ENCODE measurements around the gene PRR3.

PRR3 gene

DNA sequence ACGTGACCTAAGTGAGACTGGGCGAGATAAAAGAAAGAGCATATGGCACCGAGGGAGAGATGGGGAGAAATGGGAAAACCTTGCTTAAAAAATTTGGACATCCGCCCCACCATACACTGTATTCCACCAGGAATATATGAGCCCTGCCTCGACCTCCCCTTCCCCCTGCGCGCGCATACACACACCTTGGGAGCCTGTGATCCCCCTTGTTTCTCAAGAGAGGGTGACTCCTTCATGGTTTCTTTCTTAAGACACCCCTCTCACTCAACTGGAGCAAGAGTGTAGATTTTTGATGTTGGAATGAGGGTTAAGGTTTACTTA lies 14.6 kb downstream of the PRR3 start:
- no peak for DNase-seq (ENCODE audit: low read depth in 2 of 2)

DNA sequence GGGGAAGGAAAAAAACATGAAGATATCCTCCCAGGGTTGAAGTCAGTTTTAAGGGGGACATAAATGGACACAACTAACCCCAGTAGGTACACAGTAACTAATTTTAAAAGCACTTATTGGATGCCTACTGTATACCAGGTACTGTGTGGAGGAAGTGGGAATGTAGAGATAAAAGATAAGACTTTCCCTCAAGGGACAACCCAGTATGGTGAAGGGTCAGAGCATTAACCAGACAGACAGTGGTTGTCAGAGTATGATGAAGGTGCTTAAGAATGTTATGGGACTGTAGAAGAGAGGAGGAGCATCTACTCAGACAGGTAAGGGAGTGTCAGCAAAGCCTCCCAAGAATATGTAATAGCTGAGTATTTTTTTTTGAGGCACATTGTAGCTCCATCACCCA lies 15.1 kb downstream of the PRR3 start:
- no peak for DNase-seq (ENCODE audit: low read depth in 2 of 2)

GRCh38 chr6:30573113-30573512 lies 16.0 kb downstream of the PRR3 start:
- no peak for DNase-seq (ENCODE audit: low read depth in 2 of 2)

DNA sequence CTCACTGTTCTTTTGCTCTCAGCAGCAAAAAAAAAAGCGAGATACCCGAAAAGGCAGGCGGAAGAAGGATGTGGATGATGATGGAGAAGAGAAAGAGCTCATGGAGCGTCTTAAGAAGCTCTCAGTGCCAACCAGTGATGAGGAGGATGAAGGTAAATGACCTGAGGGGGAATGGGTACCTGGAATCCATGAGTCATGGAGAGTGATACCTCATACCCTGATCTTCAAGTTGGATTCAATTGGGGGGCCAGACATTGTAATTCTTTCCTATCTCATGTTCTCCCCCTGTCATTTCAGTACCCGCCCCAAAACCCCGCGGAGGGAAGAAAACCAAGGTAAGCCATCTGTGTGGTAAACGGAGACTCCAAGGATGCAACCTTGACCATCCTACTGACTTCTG lies 21.0 kb downstream of the PRR3 start:
- no peak for DNase-seq (ENCODE audit: low read depth in 2 of 2)

DNA sequence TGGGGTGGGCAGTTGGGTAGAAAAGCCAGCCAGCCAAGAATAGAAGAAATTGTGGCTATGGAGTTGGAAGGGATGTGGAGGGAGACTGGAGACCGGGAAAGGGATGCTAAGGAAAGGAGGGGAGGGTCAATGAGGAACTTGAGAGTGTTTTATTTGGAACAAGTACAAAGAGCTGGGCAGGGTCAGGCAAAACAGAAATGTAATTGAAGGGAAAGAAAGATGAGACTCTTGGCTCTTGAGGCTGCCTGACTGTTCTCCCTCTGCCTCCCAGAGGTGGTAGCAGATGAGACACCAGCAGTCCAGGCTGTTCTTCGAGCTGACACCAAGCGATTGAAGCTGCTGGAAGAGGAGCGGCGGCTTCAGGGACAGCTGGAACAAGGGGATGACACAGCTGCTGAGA lies 26.8 kb downstream of the PRR3 start:
- DNase-seq (ENCODE audit: low read depth in 2 of 2) = no peak

DNA sequence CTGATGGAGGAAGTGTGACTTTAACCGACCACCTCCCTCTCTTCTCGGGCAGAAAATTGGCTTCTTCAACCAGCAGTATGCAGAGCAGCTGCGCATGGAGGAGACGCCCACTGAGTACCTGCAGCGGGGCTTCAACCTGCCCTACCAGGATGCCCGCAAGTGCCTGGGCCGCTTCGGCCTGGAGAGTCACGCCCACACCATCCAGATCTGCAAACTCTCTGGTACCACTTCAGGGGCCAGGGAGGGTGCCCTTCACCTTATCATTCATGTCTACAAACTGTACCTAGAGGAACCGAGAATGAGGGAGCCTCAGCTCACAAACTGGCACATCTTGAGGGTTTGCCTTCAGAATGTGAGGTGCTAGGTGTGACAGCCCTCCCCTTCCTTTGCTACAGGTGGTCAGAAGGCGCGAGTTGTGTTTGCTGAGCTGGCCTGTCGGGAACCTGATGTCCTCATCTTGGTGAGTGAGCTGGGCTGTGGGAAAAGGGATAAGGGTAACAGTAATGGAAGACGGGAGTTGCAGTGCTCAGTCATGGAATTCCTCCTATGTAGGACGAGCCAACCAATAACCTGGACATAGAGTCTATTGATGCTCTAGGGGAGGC lies 32.8 kb downstream of the PRR3 start:
- no peak for DNase-seq (ENCODE audit: low read depth in 2 of 2)

- DNase-seq (ENCODE audit: low read depth in 2 of 2) = no peak
Measured at GRCh38 chr6:30590509-30590908, 33.4 kb downstream of the PRR3 start.

GRCh38 chr6:30591008-30591407 lies 33.9 kb downstream of the PRR3 start:
- DNase-seq (ENCODE audit: low read depth in 2 of 2) = no peak

- DNase-seq (ENCODE audit: low read depth in 2 of 2) = no peak
Measured at GRCh38 chr6:30592287-30592686, 35.2 kb downstream of the PRR3 start.

DNA sequence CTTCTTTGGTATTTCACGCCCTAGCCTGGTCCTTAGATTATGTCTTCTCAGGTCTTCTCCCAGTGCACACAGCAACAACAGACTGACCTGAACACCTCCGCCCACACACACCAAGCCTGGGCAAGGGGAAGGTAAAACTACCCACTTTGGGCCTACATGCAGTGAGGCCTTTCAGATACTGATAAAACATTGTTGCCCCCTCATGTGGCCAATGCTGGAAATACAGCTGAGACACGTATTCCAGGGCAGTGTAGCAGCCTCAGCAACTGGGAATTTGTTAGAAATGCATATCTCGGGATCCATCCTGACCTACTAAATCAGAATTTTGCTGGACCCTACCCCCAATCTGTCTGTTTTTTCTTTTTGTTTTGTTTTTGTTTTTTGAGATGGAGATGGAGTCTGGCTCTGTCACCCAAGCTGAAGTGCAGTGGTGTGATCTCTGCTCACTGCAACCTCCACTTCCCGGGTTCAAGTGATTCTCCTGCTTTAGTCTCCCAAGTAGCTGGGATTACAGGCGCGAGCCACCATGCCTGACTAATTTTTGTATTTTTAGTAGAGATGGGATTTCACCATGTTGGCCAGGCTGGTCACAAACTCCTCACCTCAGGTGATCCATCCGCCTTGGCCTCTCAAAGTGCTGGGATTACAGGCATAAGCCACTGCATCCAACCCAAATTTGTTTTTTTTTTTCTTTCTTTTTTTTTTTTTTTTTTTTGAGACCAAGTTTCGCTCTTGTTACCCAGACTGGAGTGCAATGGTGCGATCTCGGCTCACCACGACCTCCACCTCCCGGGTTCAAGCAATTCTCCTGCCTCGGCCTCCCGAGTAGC lies 40.4 kb downstream of the PRR3 start:
- peak; percentile 48 to 56 for DNase-seq (ENCODE audit: low read depth in 2 of 2)

DNA sequence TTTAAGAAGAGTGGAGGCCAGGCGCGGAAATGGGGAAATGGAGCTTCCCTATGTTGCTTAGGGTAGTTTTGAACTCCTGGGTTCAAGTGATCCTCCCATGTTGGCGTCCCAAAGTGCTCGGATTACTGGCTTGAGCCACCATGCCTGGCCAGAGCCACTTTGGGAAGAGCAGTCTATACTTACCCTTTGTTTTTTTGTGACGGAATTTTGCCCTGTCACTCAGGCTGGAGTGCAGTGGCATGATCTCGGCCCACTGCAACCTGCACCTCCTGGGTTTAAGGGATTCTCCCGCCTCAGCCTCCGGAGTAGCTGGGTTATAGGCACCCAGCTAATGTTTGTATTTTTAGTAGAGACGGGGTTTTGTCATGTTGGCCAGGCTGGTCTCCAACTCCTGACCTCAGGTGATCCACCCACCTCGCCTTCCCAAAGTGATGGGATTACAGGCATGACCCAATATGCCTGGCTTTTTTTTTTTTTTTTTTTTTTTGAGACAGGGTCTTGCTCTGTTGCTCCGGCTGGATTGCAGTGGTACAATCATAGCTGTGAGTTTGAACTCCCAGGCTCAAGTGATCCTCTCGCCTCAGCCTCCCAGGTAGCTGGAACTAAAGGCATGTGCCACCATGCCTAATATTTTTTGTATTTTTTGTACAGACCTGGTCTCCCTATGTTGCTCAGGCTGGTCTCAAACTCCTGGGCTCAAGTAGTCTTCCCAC lies 42.0 kb downstream of the PRR3 start:
- DNase-seq (ENCODE audit: low read depth in 2 of 2) = no peak

DNA sequence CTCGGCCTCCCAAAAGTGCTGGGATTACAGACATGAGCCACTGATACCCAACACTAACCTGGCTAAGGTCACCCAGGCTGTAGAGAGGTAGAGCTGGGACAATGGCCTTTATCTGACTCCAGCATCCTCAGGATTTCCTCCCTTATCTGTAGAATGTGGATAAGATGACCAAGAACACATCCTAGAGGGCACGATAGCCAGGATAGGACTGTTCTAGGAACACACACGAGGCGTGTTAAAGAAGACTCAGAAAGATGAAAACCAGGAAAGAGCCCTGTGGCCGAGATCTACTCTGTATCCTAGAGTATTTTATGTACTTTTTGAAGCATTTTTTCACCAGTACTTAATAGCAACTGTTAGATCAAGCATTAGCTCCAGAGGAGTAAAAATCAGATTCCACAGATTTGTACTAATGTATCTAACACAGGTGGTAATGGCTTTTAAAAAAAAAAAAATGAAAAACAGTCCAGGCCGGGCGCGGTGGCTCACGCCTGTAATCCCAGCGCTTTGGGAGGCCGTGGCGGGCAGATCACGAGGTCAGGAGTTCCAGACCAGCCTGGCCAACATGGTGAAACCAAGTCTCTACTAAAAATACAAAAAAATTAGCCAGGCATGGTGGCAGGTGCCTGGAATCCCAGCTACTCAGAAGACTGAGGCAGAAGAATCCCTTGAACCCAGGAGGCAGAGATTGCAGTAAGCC lies 42.7 kb downstream of the PRR3 start:
- DNase-seq (ENCODE audit: low read depth in 2 of 2) = no peak

DNA sequence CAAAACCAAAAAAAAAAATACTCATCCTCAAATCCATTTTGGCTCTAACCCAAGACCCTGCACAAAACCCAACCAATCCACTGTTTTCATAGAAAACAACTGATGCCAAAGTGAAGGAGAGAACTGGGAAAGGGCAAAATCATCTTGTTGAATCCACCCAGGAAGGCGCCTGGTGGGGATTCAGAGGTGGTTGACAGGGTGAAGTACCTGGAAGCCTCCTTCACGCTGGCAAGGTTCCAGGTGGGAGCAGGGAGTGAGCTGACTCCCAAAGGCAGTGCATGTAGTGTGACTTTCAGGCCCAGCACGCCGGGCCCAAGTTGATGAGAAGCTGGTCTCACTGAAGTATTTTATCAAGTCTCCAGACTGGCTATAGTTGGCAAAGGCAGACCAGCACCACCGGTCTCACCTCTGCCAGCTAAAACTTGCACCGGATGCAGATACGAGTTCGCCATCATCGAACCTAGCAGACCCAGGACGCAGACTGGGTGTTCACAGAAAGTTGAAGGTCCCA lies 43.4 kb downstream of the PRR3 start:
- DNase-seq (ENCODE audit: low read depth in 2 of 2) = no peak

DNA sequence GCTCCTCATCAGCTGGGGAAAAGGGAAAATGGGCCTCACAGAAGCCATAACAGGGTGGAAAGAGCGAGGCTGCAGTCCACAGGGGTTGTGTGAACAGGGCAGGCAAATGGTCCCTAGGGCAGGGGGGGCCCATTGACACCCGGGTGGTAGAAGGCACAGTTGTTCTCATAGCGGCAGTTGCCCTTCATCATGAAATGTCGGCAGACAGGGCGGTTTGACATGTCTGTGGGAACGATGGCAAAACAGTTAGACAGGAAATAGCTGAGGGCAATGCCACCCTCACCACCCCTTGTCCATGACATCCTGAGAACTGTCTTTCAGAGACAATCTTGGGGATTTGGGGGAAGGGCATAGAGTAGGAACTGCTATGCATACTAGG lies 44.3 kb downstream of the PRR3 start:
- no peak for DNase-seq (ENCODE audit: low read depth in 2 of 2)

GRCh38 chr6:30601815-30602641 lies 44.9 kb downstream of the PRR3 start:
- DNase-seq (ENCODE audit: low read depth in 2 of 2) = no peak

GRCh38 chr6:30603961-30604360 lies 46.9 kb downstream of the PRR3 start:
- DNase-seq (ENCODE audit: low read depth in 2 of 2) = no peak

GRCh38 chr6:30610065-30610464 lies 53.0 kb downstream of the PRR3 start:
- no peak for DNase-seq (ENCODE audit: low read depth in 2 of 2)

DNA sequence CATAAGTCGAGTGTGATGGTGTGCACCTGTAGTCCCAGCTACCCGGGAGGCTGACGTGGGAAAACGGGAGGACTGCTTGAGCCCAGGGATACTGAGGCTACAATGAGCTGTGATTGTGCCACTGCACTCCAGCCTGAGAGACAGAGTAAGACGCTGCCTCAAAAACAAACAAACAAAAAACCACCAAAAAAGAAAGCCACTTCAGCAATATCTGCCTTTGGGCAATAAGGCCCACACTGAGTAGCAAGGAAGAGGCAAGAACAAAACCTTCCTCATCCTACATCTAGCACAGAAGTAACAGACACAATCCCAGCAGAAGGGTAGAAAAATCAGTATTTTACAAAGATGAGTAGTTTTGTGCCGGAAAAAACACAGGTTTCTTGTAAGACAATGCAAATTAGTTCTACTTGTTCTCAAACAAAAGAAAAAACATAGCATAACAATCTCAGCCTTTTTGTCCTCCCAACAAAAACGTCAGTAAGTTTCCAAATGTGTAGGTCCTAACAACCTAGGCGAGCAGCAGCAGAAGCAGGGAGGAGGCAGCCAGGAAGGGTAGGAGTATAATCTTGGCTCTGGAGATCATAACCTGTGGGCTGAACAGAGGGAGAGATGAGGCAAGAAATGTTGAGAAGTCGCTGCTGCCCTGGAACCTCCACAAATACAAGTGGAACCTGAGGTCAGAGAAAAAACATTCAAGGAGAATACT lies 54.2 kb downstream of the PRR3 start:
- DNase-seq (ENCODE audit: low read depth in 2 of 2) = no peak

DNA sequence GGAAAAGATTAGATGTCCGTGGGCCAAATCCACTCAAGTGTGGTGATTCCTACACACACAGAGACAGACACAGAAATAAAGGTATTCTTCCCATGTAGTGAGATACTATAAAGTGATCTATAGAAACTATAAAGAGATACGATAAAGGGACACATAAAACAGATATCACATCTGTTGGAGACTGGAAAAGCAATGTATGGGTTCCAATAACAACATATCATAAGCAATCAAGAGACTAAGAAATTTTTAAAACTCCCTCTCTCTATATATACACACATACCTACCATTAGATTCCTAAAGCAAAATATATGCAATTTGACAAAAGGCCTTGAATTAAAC lies 54.7 kb downstream of the PRR3 start:
- no peak for DNase-seq (ENCODE audit: low read depth in 2 of 2)

DNA sequence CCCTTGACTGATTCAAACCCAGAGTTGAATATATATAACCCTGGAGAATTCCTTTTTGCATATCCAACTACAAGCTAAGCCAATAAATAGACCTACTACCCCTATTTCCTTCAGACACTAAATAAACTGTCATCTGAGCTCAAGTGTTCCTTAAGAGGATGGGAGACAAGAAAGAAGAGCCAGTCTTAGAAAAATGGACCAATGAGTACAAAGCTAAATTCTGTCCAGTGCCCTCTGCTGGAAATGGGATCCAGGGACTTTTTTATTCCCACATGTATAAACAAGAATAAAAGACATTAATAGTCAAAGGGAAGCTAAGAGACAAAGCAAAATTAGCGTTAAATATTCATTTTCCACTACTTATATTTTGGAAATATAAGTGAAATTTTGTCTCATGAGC lies 55.1 kb downstream of the PRR3 start:
- DNase-seq (ENCODE audit: low read depth in 2 of 2) = no peak

DNA sequence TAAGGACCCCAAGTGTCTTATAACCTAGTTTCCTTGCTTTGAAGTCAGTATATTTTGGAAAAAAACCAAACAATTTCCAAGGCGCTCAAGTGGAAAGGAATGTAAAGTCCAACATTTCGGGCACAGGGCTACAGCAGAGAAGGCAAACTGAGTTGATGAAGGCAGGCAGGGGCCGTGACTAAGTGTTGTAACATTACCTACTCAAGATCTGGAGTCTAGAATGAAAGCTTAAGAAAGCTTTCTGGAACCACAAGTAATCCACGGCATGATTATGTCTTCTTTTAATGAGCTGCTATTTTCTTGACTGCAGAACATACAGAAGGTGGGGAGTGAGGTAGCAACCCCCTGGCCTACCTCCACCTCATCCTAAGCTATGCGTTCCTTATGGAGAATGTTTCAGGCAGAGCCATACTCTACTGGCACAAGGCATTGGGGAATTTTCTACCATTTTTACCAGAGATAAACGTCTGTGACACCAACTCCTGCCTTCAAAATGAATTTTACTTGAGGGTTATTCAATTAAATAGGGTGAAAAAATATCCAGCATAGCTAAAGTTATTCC lies 55.7 kb downstream of the PRR3 start:
- no peak for DNase-seq (ENCODE audit: low read depth in 2 of 2)

All from fibroblast of skin of left quadriceps (primary cell).